Tongue (tissue), 2 donors: Measurements from ENCODE around the gene SEL1L. TPM values are rescaled to one million over a fixed set of nuclear protein-coding genes. Genes with fewer than 3 reads are reported as not detected.
"Not testable (repeated sequence)": the region's sequence is repeated elsewhere in the genome, so short reads cannot be mapped to it uniquely, and the experiment has no call there.

ENCODE experiments used
- DNase-seq: peaks from one replicate; pipeline ENCODE4 v3.0.0-alpha.2; 2015
- total RNA-seq: library from RNA; depleted of rRNA; stranded (reverse); fragments of >200 nt; gene quantifications from one replicate; pipeline ENCODE4 v1.2.3, GENCODE V29; 2014

SEL1L gene
- total RNA-seq, 1 donor from 2014 or later, result 56.5 TPM

DNA sequence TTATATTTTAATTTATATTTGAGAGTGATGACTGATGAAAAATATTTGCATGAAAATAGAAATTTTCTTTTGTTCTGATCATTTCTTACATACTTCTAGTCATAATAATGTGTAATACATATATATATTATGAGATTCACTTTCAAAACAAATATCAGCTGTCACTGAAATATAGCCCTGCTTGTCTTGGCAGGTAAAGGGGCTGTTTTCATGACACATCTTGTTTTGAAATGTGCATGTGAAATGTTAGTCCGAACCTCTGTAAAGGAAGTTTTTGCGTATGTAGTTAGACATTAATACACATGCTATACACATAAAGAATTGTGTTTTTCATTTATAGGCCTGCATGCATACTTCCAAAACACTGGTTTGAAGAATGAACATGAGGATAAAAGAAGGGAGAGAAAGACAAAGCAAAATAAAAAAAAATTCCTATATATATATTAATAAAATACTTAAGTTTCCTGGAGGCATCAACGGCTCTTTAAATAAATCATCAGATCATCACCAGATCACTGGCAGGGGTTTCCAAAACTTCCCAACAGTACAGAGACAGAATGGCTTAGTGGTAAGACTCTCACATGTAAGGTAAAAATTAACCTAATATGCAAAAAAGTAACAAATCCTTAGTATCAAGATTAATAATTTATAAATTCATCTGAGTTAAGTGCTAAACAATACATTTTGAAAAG is 60.1 kb downstream of the SEL1L start:
- DNase-seq, result no peak

- no peak for DNase-seq
These were observed 61.4 kb downstream of the SEL1L start for GRCh38 chr14:81472096-81472800.

DNA sequence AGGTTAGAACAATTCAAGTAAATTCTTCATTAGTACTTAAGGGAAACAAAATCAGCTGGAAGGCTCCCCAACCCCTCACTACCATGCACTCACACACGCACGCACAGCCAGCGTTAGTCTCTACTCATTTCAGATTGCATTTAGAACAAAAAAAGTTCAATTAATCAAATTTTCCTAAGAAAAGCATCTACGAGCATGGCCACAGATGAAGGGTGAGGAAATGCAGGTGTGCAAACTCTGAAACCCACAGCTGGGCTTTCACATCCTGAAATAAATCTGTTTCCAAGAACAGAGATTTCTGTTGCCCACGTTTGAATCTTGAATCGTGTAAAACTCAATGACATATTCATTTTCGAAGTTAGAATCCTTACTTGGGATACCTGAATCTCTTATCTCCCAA is 62.6 kb downstream of the SEL1L start:
- no peak for DNase-seq

- not testable (repeated sequence) for DNase-seq
These were observed 63.2 kb downstream of the SEL1L start for GRCh38 chr14:81470557-81470826.

DNA sequence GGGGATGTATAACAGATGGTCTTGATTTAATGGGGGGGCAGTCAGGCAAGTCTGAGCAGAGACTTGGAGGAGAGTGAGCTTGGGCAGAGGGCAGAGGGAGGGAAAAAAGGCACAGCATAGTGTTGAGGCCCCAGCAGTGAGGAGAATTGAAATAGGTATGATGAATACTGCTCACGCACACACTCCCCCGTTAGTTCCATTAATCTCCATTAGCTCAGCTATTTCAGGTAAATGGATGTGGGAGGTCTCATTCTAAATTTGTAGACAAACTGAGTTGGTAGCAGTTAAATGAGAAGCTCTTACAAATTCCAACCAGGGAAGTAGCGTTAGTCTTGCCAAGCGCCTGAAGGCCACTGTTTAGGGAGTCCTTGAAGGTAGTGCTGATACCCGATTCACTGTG is 66.8 kb downstream of the SEL1L start:
- no peak for DNase-seq

DNA sequence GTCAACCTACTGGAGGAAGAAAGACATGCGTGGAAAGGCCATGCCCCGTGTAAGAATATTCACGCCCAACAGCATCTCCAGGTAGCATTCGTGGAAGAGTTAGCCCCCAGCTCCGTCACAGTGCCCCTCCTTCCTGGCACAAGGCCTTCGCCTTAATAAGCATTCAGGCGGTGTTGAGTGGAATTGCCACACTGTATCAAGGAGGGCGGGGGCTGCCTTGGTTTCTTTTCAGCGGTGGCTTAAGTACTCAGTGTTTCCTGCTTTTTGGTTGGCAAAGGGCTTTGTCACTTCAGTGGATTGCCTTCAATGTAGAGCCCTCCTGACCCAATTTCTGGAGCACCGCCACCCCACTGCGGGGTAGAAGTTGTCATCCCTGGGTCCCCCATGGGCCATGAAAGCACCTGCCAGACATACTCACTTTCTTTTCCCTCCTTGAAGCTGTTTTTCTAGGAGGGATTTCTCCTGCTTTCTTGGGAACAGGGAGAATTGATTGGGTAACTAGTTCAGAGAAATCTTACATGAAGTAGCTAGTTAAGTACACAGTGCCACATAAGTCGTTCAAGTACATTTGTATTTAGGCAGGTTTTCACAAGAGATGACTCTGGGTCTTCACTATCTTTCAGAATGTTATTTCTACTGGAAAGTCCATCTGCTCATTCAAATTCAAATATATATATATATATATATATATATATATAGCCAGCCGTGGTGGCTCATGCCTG is 68.0 kb downstream of the SEL1L start:
- peak; percentile 11 for DNase-seq

GRCh38 chr14:81465003-81465392 is 68.7 kb downstream of the SEL1L start:
- not testable (repeated sequence) for DNase-seq

DNA sequence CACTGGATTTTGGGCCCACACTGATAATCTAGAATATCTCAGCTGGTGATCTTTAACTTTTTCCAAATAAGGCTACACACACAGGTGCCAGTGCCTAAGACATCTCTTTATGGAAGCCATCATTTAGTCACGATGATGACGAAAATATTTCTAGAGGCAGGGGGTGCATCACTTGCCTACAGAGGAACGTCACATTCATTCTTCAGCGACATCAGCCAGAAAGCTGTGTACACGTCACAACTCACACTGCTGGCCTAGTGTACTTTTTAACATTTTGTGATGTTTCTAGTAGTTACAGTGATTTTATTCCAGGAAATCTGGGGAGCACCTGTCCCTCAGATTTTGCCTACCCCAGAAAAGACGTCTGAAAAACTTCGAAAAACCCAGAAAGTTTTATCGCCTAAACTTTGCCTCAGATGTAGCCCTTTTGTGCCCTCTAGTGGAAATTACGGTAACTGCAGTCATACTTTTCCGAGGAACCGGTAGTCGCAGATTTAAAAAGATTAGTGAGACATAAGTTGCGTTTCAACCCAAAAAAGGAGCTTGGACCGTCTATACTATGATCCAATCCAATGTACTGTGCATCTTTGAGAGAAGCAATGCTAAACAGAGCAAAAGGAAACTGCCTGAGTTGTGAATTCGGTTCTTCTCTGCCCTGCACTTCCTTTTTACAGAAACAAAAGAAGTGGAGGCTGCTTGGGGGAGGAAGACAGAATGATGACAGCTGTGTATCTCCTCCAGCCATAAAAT is 69.2 kb downstream of the SEL1L start:
- DNase-seq, result peak; percentile 92

- not testable (repeated sequence) for DNase-seq
These were observed 71.3 kb downstream of the SEL1L start for GRCh38 chr14:81462356-81462755.

DNA sequence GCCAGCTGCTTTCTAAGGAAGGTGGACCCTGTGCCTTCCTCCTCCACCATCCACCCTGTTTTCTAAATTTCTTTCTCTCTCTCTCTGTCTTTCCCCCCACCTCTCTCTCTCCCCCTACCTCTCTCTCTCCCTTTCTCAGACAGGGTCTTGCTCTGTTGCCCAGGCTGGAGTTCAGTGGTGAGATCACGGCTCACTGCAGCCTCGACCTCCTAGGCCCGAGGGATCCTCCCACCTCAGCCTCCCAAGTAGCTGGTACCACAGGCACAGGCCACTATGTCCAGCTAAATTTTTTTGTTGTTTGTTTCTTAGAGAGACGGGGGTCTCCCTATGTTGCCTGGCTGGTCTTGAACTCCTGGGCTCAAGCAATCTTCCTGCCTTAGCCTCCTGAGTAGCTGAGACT is 73.7 kb downstream of the SEL1L start:
- DNase-seq, result no peak

DNA sequence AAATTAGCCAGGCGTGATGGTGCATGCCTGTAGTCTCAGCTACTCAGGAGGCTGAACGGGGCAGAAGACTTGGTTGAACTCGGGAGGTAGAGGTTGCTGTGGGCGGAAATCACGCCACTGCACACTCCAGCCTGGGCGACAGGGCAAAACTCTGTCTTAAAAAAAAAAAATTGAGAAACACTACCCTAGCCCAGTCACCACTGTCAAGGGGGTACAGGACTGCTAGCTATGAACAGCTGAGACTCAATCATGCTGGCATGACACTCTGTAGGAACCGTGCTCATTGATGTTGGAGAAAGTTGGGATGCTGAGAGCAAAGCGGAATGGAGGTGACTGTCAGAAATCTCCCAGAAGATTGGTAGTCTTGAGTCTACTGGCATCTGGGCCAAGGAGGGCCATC is 75.3 kb downstream of the SEL1L start:
- no peak for DNase-seq

GRCh38 chr14:81455390-81455789 is 78.3 kb downstream of the SEL1L start:
- DNase-seq, result no peak

- DNase-seq, result no peak
These were observed 79.0 kb downstream of the SEL1L start for GRCh38 chr14:81454572-81455218.

DNA sequence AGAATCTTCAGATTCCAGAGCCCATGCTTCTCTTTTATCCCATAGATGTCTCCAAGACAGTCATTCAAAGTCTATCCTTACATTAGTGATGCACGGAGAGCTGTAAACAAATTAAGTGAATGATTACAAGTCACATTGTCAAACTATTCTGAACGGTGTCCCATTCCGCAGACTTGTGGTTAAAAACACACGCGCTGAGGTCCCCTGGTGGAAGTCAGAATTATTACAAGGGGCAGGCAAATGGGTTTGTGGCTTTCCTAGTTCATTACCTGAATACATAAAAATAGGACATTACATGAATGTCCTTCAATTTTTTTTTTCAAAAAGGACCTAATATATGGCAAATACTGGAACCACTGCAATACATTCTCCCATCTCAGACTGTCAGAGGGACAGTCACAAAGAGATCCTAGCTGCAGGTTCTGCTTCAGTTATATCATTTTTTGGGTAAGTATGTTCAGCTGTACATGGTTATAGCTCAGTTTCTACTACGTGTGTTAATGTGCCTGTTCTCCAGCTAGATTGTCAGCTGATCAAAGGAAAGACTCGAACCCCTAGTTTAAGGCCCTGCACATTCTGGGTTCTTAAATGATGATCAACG is 80.4 kb downstream of the SEL1L start:
- DNase-seq, result peak; percentile 85

DNA sequence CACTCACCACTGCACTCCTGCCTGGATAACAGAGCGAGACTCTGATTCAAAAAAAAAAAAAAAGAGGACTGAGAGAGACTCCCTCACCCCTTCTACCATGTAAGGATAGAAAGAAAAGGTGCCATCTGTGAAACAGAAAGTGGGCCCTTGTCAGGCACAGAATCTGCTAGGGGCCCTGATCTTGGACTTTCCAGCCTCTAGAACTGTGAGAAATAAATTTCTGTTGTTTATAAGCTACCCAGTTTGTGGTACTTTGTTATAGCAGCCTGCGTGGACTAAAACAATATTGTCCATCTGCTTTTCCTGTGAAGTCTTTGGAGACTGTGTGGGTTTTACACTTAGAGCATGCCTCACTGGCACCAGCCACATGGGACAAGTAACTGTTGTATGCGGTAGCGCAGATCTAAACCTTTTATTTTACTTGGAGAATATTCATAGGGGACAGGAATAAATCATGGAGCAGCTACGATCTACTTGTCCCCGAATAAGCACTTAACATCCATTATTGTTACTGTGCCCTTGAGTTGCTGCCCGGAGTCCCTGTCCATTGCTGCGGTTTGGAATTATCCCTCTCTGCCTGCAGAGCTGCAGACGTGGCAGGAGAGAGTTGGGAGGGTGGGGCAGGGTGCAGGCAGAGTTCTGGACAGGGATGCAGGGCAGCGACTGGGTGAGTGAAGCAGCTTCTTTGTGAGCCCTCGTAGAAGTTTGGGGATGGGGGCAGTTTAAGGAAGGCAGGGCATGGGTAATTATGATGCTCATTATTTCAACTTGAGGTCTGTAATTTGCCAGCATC is 81.1 kb downstream of the SEL1L start:
- DNase-seq, result no peak

- DNase-seq, result no peak
These were observed 82.7 kb downstream of the SEL1L start for GRCh38 chr14:81450976-81451375.

GRCh38 chr14:81450100-81450531 is 83.5 kb downstream of the SEL1L start:
- DNase-seq, result peak; percentile 97

DNA sequence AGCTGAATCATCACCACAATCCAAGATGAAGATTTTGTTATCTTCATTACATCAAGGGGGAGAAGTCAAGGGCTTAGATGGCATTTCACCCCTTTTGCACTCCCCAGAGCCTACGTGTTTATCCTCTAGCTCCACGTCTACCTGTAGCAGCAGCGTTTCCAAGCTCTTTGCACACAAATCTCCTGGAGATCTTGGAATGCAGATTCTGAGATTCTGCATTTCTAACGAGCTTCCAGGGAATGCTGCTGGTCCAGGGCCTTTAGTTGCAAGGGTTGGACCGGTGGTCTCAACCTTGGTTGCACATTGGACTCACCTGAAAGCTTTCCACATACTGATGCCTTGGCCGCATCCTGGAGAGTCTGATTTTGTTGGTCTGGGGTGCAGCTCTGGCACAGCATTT is 84.1 kb downstream of the SEL1L start:
- DNase-seq, result no peak

DNA sequence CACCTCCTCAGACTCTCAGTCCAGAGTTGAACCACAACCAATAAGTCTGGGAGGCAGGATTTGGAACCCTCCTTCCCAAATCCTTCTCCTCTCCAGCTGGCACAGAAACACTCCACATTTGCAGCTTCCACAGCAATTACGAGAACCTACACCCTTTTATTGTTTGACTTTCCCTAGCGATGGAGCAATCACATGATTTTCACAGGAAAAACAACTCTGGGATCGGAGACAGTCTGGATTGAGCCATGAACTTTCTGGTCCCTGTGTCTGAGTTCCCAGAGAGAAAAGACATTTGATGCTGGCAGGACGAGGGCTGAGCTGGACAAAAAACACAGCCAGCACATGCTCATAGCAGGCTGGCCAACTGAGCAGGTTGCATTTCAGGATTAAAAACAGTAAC is 84.5 kb downstream of the SEL1L start:
- DNase-seq, result peak; percentile 92

DNA sequence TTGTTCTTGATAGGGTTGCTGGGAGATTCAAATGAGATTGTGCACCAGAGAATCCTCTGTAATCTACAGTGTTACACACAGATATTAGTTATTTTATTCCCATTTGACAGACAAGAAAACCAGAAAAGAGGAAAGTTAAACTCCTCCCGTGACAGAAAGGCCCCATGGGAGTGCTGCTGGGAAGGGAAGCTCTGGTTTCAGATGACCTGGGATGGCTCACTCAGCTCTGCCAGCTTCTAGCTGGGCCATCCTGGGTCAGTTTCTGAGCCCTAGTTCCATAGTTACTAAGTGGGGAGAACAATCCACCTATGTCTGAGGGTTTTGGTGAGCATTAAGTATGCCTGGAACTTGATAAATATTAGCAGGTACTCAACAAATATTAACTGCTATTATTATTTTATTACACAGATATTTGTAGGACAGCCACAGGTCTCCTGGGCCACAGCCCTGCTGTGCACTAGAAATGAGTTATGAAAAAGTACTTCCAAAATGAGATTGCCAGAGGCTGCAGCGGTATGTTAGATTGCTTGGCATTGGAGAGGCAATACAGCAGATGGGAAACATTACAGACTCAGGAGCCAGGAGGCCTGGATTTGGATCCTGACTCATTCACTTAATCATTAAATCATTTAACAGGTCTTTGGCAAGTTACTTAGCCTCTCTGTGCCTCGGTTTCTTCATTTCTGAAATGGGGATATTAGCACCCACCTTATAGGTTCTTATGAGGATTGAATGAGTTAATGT is 86.5 kb downstream of the SEL1L start:
- no peak for DNase-seq
